ENCODE measurements around the gene UBE2H.

UBE2H gene

GRCh38 chr7:129886818-129887186, 66.0 kb downstream of the UBE2H start:
- Histone ChIP-seq H3K36me3 (ENCODE audit: insufficient read depth, low read length) (no peaks in the 10 kb centered on the region), H3K4me3 (ENCODE audit: low read length) (no peak overlapping the region), H3K4me1 (ENCODE audit: control insufficient read depth, insufficient read depth, low read length) (peaks cover 25% of the 10 kb centered on the region), H3K9me3 (replicated peaks; ENCODE audit: low read length) (no peaks in the 10 kb centered on the region), H3K4me2 (ENCODE audit: low read length) (no peak overlapping the region), H3K27me3 (ENCODE audit: control insufficient read depth, insufficient read depth, low read length) (no peaks in the 10 kb centered on the region), H3K9ac (ENCODE audit: low read depth, low read length) (no peak overlapping the region)

GRCh38 chr7:129886167-129886817, 66.5 kb downstream of the UBE2H start:
- no peak overlapping the region for H3K4me2 ChIP-seq (ENCODE audit: low read length)
- no peak overlapping the region for H3K9ac ChIP-seq (ENCODE audit: low read depth, low read length)
- H3K9me3 ChIP-seq (replicated peaks; ENCODE audit: low read length), result no peaks in the 10 kb centered on the region
- H3K4me1 ChIP-seq (ENCODE audit: control insufficient read depth, insufficient read depth, low read length), result peaks cover 28% of the 10 kb centered on the region
- H3K27me3 ChIP-seq (ENCODE audit: control insufficient read depth, insufficient read depth, low read length), result no peaks in the 10 kb centered on the region
- no peaks in the 10 kb centered on the region for H3K36me3 ChIP-seq (ENCODE audit: insufficient read depth, low read length)
- no peak overlapping the region for H3K4me3 ChIP-seq (ENCODE audit: low read length)

GRCh38 chr7:129884495-129884894, 68.3 kb downstream of the UBE2H start:
- H3K4me1 ChIP-seq (ENCODE audit: control insufficient read depth, insufficient read depth, low read length), result peaks cover 28% of the 10 kb centered on the region
- H3K36me3 ChIP-seq (ENCODE audit: insufficient read depth, low read length), result no peaks in the 10 kb centered on the region
- H3K4me3 ChIP-seq (ENCODE audit: low read length), result no peak overlapping the region
- no peak overlapping the region for H3K9ac ChIP-seq (ENCODE audit: low read depth, low read length)
- H3K27me3 ChIP-seq (ENCODE audit: control insufficient read depth, insufficient read depth, low read length), result no peaks in the 10 kb centered on the region
- H3K4me2 ChIP-seq (ENCODE audit: low read length), result no peak overlapping the region
- H3K9me3 ChIP-seq (replicated peaks; ENCODE audit: low read length), result no peaks in the 10 kb centered on the region

GRCh38 chr7:129883151-129883550, 69.6 kb downstream of the UBE2H start:
- Histone ChIP-seq H3K4me1 (ENCODE audit: control insufficient read depth, insufficient read depth, low read length) (peaks cover 29% of the 10 kb centered on the region), H3K4me2 (ENCODE audit: low read length) (no peak overlapping the region), H3K27me3 (ENCODE audit: control insufficient read depth, insufficient read depth, low read length) (no peaks in the 10 kb centered on the region), H3K4me3 (ENCODE audit: low read length) (no peak overlapping the region), H3K9me3 (replicated peaks; ENCODE audit: low read length) (no peaks in the 10 kb centered on the region), H3K36me3 (ENCODE audit: insufficient read depth, low read length) (peaks cover 4% of the 10 kb centered on the region), H3K9ac (ENCODE audit: low read depth, low read length) (peak overlapping the region; percentile 39)

- H3K4me3 ChIP-seq (ENCODE audit: low read length), result no peak overlapping the region
- H3K4me2 ChIP-seq (ENCODE audit: low read length), result peak overlapping the region; percentile 3
- peaks cover 4% of the 10 kb centered on the region for H3K36me3 ChIP-seq (ENCODE audit: insufficient read depth, low read length)
- peak overlapping the region; percentile 39 for H3K9ac ChIP-seq (ENCODE audit: low read depth, low read length)
- peaks cover 35% of the 10 kb centered on the region for H3K4me1 ChIP-seq (ENCODE audit: control insufficient read depth, insufficient read depth, low read length)
- H3K9me3 ChIP-seq (replicated peaks; ENCODE audit: low read length), result no peaks in the 10 kb centered on the region
- H3K27me3 ChIP-seq (ENCODE audit: control insufficient read depth, insufficient read depth, low read length), result no peaks in the 10 kb centered on the region
Observed at GRCh38 chr7:129882531-129882930, 70.2 kb downstream of the UBE2H start.

- Histone ChIP-seq H3K9ac (ENCODE audit: low read depth, low read length) (no peak overlapping the region), H3K4me2 (ENCODE audit: low read length) (peak overlapping the region; percentile 14), H3K4me1 (ENCODE audit: control insufficient read depth, insufficient read depth, low read length) (peaks cover 45% of the 10 kb centered on the region), H3K36me3 (ENCODE audit: insufficient read depth, low read length) (peaks cover 4% of the 10 kb centered on the region), H3K4me3 (ENCODE audit: low read length) (no peak overlapping the region), H3K9me3 (replicated peaks; ENCODE audit: low read length) (no peaks in the 10 kb centered on the region), H3K27me3 (ENCODE audit: control insufficient read depth, insufficient read depth, low read length) (no peaks in the 10 kb centered on the region)
Observed at GRCh38 chr7:129877146-129877792, 75.5 kb downstream of the UBE2H start.

GRCh38 chr7:129875745-129876411, 76.9 kb downstream of the UBE2H start:
- H3K9me3 ChIP-seq (replicated peaks; ENCODE audit: low read length), result no peaks in the 10 kb centered on the region
- H3K4me1 ChIP-seq (ENCODE audit: control insufficient read depth, insufficient read depth, low read length), result peaks cover 37% of the 10 kb centered on the region
- peak overlapping the region; percentile 58 for H3K4me2 ChIP-seq (ENCODE audit: low read length)
- H3K4me3 ChIP-seq (ENCODE audit: low read length), result no peak overlapping the region
- no peak overlapping the region for H3K9ac ChIP-seq (ENCODE audit: low read depth, low read length)
- H3K27me3 ChIP-seq (ENCODE audit: control insufficient read depth, insufficient read depth, low read length), result no peaks in the 10 kb centered on the region
- peaks cover 4% of the 10 kb centered on the region for H3K36me3 ChIP-seq (ENCODE audit: insufficient read depth, low read length)

- H3K4me2 ChIP-seq (ENCODE audit: low read length), result peak overlapping the region; percentile 58
- no peaks in the 10 kb centered on the region for H3K9me3 ChIP-seq (replicated peaks; ENCODE audit: low read length)
- H3K4me1 ChIP-seq (ENCODE audit: control insufficient read depth, insufficient read depth, low read length), result peaks cover 37% of the 10 kb centered on the region
- H3K36me3 ChIP-seq (ENCODE audit: insufficient read depth, low read length), result peaks cover 4% of the 10 kb centered on the region
- H3K9ac ChIP-seq (ENCODE audit: low read depth, low read length), result no peak overlapping the region
- no peaks in the 10 kb centered on the region for H3K27me3 ChIP-seq (ENCODE audit: control insufficient read depth, insufficient read depth, low read length)
- no peak overlapping the region for H3K4me3 ChIP-seq (ENCODE audit: low read length)
Observed at GRCh38 chr7:129875160-129875559, 77.6 kb downstream of the UBE2H start.

GRCh38 chr7:129874722-129875121, 78.0 kb downstream of the UBE2H start:
- peaks cover 37% of the 10 kb centered on the region for H3K4me1 ChIP-seq (ENCODE audit: control insufficient read depth, insufficient read depth, low read length)
- no peak overlapping the region for H3K4me2 ChIP-seq (ENCODE audit: low read length)
- no peaks in the 10 kb centered on the region for H3K27me3 ChIP-seq (ENCODE audit: control insufficient read depth, insufficient read depth, low read length)
- H3K9me3 ChIP-seq (replicated peaks; ENCODE audit: low read length), result no peaks in the 10 kb centered on the region
- H3K36me3 ChIP-seq (ENCODE audit: insufficient read depth, low read length), result peaks cover 4% of the 10 kb centered on the region
- no peak overlapping the region for H3K9ac ChIP-seq (ENCODE audit: low read depth, low read length)
- H3K4me3 ChIP-seq (ENCODE audit: low read length), result no peak overlapping the region

- Histone ChIP-seq H3K4me1 (ENCODE audit: control insufficient read depth, insufficient read depth, low read length) (peaks cover 28% of the 10 kb centered on the region), H3K9ac (ENCODE audit: low read depth, low read length) (no peak overlapping the region), H3K4me3 (ENCODE audit: low read length) (no peak overlapping the region), H3K27me3 (ENCODE audit: control insufficient read depth, insufficient read depth, low read length) (no peaks in the 10 kb centered on the region), H3K4me2 (ENCODE audit: low read length) (no peak overlapping the region), H3K36me3 (ENCODE audit: insufficient read depth, low read length) (peaks cover 5% of the 10 kb centered on the region), H3K9me3 (replicated peaks; ENCODE audit: low read length) (no peaks in the 10 kb centered on the region)
Observed at GRCh38 chr7:129872054-129872453, 80.7 kb downstream of the UBE2H start.

- Histone ChIP-seq H3K4me3 (ENCODE audit: low read length) (no peak overlapping the region), H3K9ac (ENCODE audit: low read depth, low read length) (no peak overlapping the region), H3K4me2 (ENCODE audit: low read length) (no peak overlapping the region), H3K27me3 (ENCODE audit: control insufficient read depth, insufficient read depth, low read length) (no peaks in the 10 kb centered on the region), H3K36me3 (ENCODE audit: insufficient read depth, low read length) (peaks cover 5% of the 10 kb centered on the region), H3K4me1 (ENCODE audit: control insufficient read depth, insufficient read depth, low read length) (peaks cover 25% of the 10 kb centered on the region), H3K9me3 (replicated peaks; ENCODE audit: low read length) (no peaks in the 10 kb centered on the region)
Observed at GRCh38 chr7:129870668-129871067, 82.1 kb downstream of the UBE2H start.

All from skeletal muscle satellite cell (primary cell).